HFF-Myc (cell line): ENCODE data around the gene MYLIP.

Experiments
- DNase-seq: peaks from one replicate; pipeline ENCODE4 v3.0.0-alpha.2; 2011; ENCODE audit warnings: low read depth; ENCODE audit errors: extremely low read depth
- H3K4me3 ChIP-seq: replicated peaks from 2 replicates; pipeline ENCODE4 v1.5.1; 2011; ENCODE audit warnings: low read depth, mild to moderate bottlenecking, control low read depth, low read length
- CTCF ChIP-seq: IDR thresholded peaks from 2 replicates; pipeline ENCODE4 v1.5.1; 2012; ENCODE audit warnings: mild to moderate bottlenecking, low read depth, low read length, control low read depth; ENCODE audit errors: missing control alignments

The MYLIP gene

GRCh38 chr6:16128759-16129622, at the start of gene MYLIP:
Gene MYLIP, plus strand, starts transcription at chr6:16129086. Its CDS starts 237 bp downstream, at chr6:16129323.
- peak within 1 kb of the TSS; percentile 82 for H3K4me3 ChIP-seq
- peak; percentile 61 for TF ChIP-seq CTCF
- DNase-seq = peak; percentile 65

- no peak overlapping the region for H3K4me3 ChIP-seq
- TF ChIP-seq CTCF = no peak
- no peak for DNase-seq
Measured at GRCh38 chr6:16079354-16079753, 49.5 kb upstream of the MYLIP start.

GRCh38 chr6:16080204-16080603, 48.7 kb upstream of the MYLIP start:
- no peak for TF ChIP-seq CTCF
- no peak overlapping the region for H3K4me3 ChIP-seq
- no peak for DNase-seq

- DNase-seq = no peak
- TF ChIP-seq CTCF = no peak
- no peak overlapping the region for H3K4me3 ChIP-seq
Measured at GRCh38 chr6:16081326-16081725, 47.6 kb upstream of the MYLIP start.

- DNase-seq = no peak
- no peak overlapping the region for H3K4me3 ChIP-seq
- TF ChIP-seq CTCF = no peak
Measured at GRCh38 chr6:16082361-16082760, 46.5 kb upstream of the MYLIP start.

- no peak for TF ChIP-seq CTCF
- DNase-seq = no peak
- H3K4me3 ChIP-seq = no peak overlapping the region
Measured at GRCh38 chr6:16086965-16087364, 41.9 kb upstream of the MYLIP start.

- TF ChIP-seq CTCF = no peak
- H3K4me3 ChIP-seq = no peak overlapping the region
Measured at GRCh38 chr6:16087386-16087785, 41.5 kb upstream of the MYLIP start.

More at GRCh38 chr6:16087386-16087785, 41.5 kb upstream of the MYLIP start:
- no peak for DNase-seq
